Adrenal gland (tissue), 5 donors: ENCODE results near the gene ABCD4.

Experiments used
- CTCF ChIP-seq, 6 experiments: fragments of 450-650 bp in 4 of 6; fragments of 200-600 bp in 2 of 6; sonication (generic) in 1 of 6; IDR thresholded peaks; 1 replicate in 5 of 6; 2 replicates in 1 of 6; pipeline versions ENCODE4 v1.5.1 to v1.8.0; 2016 to 2021; ENCODE audit warnings: antibody characterized with exemption in 6 of 6, mild to moderate bottlenecking in 2 of 6, moderate library complexity in 1 of 6
- POLR2A ChIP-seq, 2 donors: fragments of 450-650 bp; IDR thresholded peaks; one replicate each; pipeline ENCODE4 v1.6.1; 2017; ENCODE audit warnings: antibody characterized with exemption in 2 of 2, mild to moderate bottlenecking in 2 of 2, moderate library complexity in 1 of 2
- donor health status: DM: no; HTN: no; CAD: no.

- no peak for TF ChIP-seq CTCF (IDR thresholded peaks at IDR 0.05)
- TF ChIP-seq POLR2A (IDR thresholded peaks at IDR 0.05): no peak
Observed at GRCh38 chr14:74346341-74346740, 43.6 kb upstream of the ABCD4 start.
